ENCODE results near the gene PTPRB.

The PTPRB gene

DNA sequence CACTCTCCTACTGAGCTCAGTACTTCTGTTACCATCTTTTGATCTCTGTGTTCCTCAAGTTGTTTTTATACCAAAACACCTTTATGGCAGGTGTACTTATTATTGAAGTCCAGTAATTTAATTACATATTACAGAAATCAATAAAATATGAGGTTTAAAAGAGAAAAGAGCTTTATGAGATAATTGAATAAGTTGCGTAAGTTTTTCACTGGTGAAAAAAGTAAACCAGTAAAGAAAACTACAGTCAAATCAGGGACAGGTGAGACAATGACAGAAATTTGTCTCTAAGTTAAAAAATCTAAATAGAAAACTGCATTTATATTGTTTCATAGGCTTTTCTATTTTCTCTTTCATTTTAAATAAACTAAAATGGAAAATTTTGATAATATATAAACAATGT is 29.1 kb upstream of the PTPRB start:
- H3K4me3 ChIP-seq (ENCODE audit: low read depth, low read length): no peak overlapping the region
- DNase-seq (ENCODE audit: low read depth): no peak
- TF ChIP-seq, protein P1, sequence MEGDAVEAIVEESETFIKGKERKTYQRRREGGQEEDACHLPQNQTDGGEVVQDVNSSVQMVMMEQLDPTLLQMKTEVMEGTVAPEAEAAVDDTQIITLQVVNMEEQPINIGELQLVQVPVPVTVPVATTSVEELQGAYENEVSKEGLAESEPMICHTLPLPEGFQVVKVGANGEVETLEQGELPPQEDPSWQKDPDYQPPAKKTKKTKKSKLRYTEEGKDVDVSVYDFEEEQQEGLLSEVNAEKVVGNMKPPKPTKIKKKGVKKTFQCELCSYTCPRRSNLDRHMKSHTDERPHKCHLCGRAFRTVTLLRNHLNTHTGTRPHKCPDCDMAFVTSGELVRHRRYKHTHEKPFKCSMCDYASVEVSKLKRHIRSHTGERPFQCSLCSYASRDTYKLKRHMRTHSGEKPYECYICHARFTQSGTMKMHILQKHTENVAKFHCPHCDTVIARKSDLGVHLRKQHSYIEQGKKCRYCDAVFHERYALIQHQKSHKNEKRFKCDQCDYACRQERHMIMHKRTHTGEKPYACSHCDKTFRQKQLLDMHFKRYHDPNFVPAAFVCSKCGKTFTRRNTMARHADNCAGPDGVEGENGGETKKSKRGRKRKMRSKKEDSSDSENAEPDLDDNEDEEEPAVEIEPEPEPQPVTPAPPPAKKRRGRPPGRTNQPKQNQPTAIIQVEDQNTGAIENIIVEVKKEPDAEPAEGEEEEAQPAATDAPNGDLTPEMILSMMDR (IDR thresholded peaks at IDR 0.05; ENCODE audit: control insufficient read depth, extremely low read depth, insufficient read depth): no peak

DNA sequence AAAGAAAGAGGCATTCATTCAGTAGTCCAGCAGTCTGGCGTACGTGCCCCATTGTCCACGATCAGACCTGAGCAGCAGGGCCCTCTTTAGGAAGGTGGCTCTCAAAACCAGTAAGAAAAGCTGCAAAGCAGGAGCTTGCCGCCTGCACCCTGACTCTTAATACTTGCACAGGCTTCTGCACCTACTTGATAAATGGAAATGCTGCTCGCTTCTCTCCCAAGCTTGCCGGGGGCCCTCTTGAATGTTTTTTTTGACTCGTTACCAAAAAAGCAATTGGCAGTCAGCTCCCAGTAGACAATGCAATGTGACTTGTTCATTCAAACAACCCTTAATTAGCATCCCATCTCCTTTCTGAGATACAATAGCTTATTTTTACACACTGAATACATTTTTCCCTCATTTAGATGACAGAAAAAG is 27.2 kb upstream of the PTPRB start:
- no peak for DNase-seq (ENCODE audit: low read depth)
- TF ChIP-seq, protein P1 (IDR thresholded peaks at IDR 0.05; ENCODE audit: control insufficient read depth, extremely low read depth, insufficient read depth): no peak
- H3K4me3 ChIP-seq (ENCODE audit: low read depth, low read length): no peak overlapping the region

DNA sequence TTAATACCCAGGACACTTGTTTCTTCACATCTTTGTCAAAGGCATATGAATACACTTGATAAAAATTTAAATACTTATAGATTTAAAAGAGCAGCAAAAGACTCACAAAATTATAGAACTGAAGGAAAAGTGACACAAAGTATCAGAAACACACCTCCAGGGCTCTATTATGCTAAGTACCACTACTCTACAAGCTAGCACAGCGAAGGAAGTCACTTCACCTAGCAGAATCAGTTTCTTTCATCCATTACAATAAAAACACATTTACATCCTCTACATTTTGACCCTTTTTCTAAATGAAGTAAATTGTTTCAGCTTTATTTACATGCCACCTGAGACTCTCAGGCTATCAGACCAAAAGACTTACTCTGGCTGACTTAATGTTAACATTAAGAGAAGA is 26.6 kb upstream of the PTPRB start:
- TF ChIP-seq, protein P1 (IDR thresholded peaks at IDR 0.05; ENCODE audit: control insufficient read depth, extremely low read depth, insufficient read depth): no peak
- no peak for DNase-seq (ENCODE audit: low read depth)
- no peak overlapping the region for H3K4me3 ChIP-seq (ENCODE audit: low read depth, low read length)

DNA sequence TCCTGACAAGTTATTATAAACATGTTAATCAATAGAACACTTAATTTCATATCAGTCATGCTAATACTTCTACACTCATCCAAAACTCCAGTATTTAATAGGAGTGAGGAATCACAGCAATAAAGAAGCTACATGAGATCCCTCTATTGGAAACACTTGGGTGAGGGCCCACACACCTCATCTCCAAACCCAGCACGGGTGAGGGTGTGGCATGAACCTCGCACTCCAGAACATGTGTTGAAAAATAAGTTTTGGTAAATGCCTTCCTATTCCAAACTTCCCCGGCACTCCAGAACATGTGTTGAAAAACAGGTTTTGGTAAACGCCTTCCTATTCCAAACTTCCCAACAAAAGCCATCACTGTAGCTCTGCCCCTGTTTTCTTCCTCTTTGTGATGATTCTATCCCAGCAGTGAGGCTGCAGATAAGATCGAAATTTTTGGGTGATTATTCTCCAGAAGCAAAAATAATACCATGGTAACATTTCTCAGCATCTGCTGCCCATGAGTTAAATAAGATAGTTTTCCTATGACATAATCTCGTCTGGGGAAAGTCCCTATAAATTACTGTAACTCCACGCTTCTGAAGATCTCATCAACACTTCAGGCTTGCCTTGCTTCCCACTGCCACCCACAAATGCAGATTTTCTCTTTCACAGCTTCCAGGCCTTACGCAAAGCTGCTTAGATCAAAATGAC is 24.4 kb upstream of the PTPRB start:
- H3K4me3 ChIP-seq (ENCODE audit: low read depth, low read length): no peak overlapping the region
- TF ChIP-seq, protein P1 (IDR thresholded peaks at IDR 0.05; ENCODE audit: control insufficient read depth, extremely low read depth, insufficient read depth): no peak
- DNase-seq (ENCODE audit: low read depth): no peak

DNA sequence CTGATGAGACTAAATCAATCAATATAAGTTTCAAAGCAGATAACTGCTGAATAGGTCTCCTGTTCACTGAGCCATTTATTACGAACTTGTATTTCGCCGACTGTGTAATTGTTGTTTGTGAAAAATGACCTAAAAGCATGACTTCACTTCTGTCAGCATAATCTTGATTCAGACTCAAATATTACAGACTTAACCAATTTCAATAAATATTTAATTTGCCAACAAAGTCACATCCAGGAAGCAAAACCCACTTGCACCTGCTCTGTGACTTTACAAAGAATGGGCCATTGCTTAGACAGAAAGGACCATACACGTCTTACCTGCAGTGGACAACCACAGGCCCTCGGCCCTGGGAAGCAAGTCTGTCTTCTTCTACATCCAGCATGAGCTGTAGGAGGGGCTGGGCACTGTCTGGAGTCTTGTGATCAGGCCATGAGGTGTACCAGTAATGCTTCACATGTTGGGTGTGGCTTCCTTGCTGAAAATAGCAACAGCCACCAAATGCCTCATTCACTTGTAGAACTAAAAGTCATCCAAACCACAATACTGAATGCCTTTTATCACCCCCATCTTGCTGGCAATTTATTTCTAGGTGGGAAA is 23.5 kb upstream of the PTPRB start:
- TF ChIP-seq, protein P1 (IDR thresholded peaks at IDR 0.05; ENCODE audit: control insufficient read depth, extremely low read depth, insufficient read depth): no peak
- H3K4me3 ChIP-seq (ENCODE audit: low read depth, low read length): no peak overlapping the region
- DNase-seq (ENCODE audit: low read depth): no peak

DNA sequence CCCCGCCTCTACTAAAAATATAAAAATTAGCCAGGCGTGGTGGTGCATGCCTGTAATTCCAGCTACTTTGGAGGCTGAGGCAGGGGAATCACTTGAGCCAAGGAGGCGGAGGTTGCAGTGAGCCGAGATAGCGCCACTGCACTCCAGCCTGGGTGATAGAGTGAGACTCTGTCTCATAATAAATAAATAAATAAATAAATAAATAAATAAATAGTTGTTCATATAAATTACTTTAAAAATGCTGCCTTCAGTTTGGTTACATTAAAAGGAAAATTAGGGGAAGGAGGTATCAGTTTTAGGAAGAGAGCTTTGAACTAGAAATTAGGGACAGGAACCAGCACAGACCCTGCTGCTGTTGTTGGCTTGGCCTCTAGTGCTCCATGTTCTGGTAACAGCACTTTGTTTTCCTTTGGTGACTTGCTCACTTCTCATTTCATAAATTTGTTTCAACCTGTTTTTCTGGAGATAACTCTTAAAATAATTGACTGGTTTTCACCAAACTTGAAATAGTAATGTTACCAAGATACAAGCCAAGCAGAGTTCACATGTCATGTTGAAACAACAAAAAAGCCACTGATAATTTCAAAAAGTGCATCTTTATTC is 22.9 kb upstream of the PTPRB start:
- H3K4me3 ChIP-seq (ENCODE audit: low read depth, low read length): no peak overlapping the region
- TF ChIP-seq, protein P1 (IDR thresholded peaks at IDR 0.05; ENCODE audit: control insufficient read depth, extremely low read depth, insufficient read depth): no peak
- DNase-seq (ENCODE audit: low read depth): no peak

Data from LNCaP clone FGC (cell line).